Coronary artery (tissue), 2 donors: ENCODE results near the gene ZIC3.

Source experiments
- DNase-seq: peaks from one replicate; pipeline ENCODE4 v3.0.0-alpha.2; 2017; ENCODE audit warnings: low spot score
- H3K27ac ChIP-seq, 2 donors: fragments of 200-600 bp; sonication (generic); one replicate each; pipeline ENCODE4 v1.5.1; 2016 to 2019
- H3K4me3 ChIP-seq: fragments of 200-600 bp; sonication (generic); 2 replicates; pipeline ENCODE4 v1.5.1; 2016; ENCODE audit warnings: mild to moderate bottlenecking, moderate library complexity
- TF ChIP-seq, protein P1 (sequence below): fragments of 200-600 bp; sonication (generic); IDR thresholded peaks from one replicate; pipeline ENCODE4 v1.5.1; 2019; ENCODE audit warnings: antibody characterized with exemption

Gene ZIC3

DNA sequence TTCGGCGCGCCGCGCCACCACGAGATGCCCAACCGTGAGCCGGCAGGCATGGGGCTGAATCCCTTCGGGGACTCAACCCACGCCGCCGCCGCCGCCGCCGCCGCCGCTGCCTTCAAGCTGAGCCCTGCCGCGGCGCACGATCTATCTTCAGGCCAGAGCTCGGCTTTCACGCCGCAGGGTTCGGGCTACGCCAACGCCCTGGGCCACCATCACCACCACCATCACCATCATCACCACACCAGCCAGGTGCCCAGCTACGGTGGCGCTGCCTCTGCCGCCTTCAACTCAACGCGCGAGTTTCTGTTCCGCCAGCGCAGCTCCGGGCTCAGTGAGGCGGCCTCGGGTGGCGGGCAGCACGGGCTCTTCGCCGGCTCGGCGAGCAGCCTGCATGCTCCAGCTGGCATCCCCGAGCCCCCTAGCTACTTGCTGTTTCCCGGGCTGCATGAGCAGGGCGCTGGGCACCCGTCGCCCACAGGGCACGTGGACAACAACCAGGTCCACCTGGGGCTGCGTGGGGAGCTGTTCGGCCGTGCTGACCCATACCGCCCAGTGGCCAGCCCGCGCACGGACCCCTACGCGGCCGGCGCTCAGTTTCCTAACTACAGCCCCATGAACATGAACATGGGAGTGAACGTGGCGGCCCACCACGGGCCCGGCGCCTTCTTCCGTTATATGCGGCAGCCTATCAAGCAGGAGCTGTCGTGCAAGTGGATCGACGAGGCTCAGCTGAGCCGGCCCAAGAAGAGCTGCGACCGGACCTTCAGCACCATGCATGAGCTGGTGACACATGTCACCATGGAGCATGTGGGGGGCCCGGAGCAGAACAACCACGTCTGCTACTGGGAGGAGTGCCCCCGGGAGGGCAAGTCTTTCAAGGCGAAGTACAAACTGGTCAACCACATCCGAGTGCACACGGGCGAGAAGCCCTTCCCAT is 1.1 kb downstream of the ZIC3 start:
- TF ChIP-seq, protein P1, sequence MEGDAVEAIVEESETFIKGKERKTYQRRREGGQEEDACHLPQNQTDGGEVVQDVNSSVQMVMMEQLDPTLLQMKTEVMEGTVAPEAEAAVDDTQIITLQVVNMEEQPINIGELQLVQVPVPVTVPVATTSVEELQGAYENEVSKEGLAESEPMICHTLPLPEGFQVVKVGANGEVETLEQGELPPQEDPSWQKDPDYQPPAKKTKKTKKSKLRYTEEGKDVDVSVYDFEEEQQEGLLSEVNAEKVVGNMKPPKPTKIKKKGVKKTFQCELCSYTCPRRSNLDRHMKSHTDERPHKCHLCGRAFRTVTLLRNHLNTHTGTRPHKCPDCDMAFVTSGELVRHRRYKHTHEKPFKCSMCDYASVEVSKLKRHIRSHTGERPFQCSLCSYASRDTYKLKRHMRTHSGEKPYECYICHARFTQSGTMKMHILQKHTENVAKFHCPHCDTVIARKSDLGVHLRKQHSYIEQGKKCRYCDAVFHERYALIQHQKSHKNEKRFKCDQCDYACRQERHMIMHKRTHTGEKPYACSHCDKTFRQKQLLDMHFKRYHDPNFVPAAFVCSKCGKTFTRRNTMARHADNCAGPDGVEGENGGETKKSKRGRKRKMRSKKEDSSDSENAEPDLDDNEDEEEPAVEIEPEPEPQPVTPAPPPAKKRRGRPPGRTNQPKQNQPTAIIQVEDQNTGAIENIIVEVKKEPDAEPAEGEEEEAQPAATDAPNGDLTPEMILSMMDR, result no peak
- peak overlapping the region; percentile 77 for H3K4me3 ChIP-seq
- H3K27ac ChIP-seq, result no peak overlapping the region
- no peak for DNase-seq

DNA sequence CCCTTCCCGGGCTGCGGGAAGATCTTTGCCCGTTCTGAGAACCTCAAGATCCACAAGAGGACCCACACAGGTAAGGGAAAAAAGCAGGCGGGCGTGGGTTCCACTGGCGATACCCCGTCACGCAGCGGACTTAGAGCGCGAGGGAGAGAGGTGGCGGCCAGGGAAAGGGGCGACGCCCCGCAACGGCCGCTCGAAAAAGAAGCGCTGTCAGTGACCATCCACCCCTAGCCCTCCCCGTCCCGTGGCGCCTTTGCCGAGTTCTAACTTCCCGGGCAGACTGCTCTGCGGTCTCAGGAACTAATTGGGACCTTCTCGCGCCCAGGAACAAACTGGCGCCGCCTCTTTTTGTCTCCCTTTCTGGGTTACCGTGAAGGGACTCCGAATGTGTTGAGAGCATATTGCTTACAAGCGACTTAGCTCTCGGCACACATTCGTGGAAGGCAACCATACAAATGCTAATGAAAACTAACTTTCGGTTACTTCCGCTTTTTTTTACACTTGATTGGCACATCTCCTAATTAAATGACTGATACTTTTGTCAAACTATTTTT is 1.8 kb downstream of the ZIC3 start:
- TF ChIP-seq, protein P1, result no peak
- Histone ChIP-seq H3K4me3 (peak overlapping the region; percentile 77), H3K27ac (no peak overlapping the region)
- no peak for DNase-seq

DNA sequence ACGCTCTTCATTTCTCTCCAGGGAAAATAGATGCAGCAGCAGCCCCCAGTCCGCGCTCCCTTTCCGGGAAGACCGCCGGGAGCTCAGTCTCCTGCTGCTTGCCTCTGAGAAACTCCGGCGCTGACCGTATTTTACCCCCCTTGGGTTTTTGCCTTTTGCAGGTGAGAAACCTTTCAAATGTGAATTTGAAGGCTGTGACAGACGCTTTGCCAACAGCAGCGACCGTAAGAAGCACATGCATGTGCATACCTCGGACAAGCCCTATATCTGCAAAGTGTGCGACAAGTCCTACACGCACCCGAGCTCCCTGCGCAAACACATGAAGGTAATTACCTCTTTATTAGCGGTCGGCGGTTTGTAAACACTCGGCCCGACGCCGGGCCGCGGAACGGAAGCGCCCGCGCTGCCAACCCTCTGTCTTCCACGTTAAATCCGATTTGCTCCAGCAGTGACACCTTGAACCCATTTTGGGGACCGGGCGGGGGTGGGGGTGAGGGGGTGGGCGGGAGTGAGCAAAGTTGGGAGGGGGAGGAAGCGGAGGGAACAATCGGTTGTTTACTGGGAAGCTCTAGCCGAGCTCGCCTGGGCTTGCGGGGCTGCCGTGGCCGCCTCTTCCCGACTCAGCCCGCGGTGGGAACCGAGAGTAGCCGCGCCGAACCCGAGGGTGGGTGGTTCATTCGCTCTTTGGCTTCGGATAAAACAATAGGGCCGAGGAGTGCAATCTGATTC is 3.0 kb downstream of the ZIC3 start:
- DNase-seq, result no peak
- H3K27ac ChIP-seq, result no peak overlapping the region
- TF ChIP-seq, protein P1, result no peak
- H3K4me3 ChIP-seq, result no peak overlapping the region

DNA sequence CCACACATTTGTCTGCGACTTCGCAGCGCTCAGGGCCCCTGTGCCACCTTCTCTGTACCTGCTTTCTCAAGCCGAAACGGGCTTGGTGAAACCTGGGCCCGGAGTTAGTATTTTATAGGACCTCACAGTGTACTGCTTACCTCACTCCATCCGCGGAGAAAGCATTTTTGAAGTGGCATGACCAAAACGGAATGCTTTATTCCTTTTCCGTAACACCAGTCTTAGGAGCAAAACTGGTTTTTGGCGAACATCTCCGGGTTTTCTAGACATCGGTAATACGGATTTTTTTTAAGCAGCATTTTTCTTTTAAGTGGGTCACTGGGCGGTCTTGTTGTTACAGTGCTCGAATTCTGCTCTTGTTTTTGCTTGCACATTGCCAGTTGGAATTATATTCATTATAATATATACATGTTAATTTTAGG is 3.6 kb downstream of the ZIC3 start:
- Histone ChIP-seq H3K4me3 (no peak overlapping the region), H3K27ac (no peak overlapping the region)
- TF ChIP-seq, protein P1, result no peak
- no peak for DNase-seq

DNA sequence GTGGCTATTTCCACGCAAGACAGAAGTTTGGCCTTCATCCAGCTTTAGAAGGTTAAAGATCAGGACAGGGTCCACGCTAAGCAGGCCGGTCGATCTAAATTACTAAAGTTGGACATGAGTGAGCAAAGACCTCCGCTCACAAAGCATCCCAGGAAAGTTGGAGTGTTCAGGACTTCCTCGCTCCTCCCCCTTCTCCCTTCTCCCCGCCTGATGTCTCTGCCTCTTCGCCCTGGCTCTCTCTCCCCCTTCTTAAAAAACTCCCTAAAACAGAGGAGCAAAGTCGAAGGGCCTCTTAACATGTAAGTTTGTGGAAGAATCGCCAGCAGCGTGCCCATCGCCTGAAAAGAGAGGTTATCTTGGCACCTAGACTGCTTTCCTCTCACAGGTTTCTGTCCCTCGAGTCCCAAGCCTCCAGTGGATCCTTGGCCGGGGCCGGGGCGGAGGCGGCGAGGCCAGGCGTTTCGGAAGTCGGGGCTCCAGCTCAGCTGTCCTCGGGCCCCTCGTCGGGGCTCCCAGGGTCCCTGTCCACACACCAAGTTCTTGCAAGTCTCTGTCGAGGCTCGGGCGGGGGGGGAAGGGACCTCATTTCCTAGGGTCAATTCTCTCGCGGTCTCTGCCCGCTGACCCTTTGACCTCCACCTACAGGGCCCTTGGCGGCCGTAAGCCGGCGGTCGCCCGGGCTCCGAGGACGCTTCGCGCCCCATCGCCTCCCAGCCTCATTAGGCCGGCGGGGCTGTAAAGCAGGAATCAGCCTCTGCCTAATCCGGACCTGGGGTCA is 7.6 kb downstream of the ZIC3 start:
- H3K4me3 ChIP-seq, result no peak overlapping the region
- no peak for DNase-seq
- H3K27ac ChIP-seq, result no peak overlapping the region
- TF ChIP-seq, protein P1, result no peak

DNA sequence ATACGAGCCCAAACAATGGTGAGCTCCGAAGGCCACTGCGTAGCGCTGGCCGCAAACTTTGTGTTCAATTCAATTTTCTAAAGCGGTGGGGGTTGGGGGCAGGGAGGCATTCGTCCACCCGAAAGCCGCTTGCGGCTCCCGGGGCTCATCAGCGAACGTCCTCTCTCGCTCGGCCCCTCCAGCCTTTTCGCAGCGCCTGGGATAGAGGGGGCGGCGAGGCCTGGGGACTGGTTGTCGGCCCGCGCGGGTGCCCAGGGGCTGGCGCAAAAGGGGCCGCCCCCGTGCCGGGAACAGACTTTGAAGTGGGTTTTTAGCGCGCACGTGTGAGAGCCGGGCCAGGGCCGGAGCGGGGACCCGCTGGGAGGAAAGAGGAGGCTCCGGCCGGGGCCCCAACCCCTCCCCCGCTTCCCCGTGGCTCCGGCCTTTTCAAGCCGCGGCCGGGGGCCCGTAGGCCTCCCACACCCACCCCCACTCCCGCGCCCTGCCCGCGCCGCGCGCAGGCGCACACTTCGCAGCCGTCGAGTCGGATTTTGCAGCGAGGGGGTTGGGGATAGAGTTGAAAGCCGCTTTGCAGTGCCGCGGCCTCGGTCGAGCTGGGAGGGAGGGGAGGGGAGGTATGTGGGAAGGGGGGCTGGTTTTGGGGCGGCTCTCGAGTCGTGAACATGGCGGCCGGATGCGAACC is 8.3 kb downstream of the ZIC3 start:
- H3K27ac ChIP-seq, result no peak overlapping the region
- TF ChIP-seq, protein P1, result no peak
- H3K4me3 ChIP-seq, result peak overlapping the region; percentile 28
- no peak for DNase-seq
